ENCODE data around the gene DAP.
"Not testable (repeated sequence)": the region's sequence is repeated elsewhere in the genome, so short reads cannot be mapped to it uniquely, and the experiment has no call there.

Gene DAP

GRCh38 chr5:10634562-10634961 lies 126.5 kb downstream of the DAP start:
- DNase-seq (ENCODE audit: low read depth): no peak
- H3K4me3 ChIP-seq (ENCODE audit: low read depth, low read length): no peak overlapping the region
- no peak for TF ChIP-seq CTCF (conservative IDR thresholded peaks at IDR 0.05; ENCODE audit: low read depth, low read length)

- no peak for DNase-seq (ENCODE audit: low read depth)
- H3K4me3 ChIP-seq (ENCODE audit: low read depth, low read length): no peak overlapping the region
- TF ChIP-seq CTCF (conservative IDR thresholded peaks at IDR 0.05; ENCODE audit: low read depth, low read length): no peak
These were observed 127.0 kb downstream of the DAP start for GRCh38 chr5:10634050-10634449.

GRCh38 chr5:10633271-10634049 lies 127.6 kb downstream of the DAP start:
- TF ChIP-seq CTCF (conservative IDR thresholded peaks at IDR 0.05; ENCODE audit: low read depth, low read length): no peak
- H3K4me3 ChIP-seq (ENCODE audit: low read depth, low read length): no peak overlapping the region
- no peak for DNase-seq (ENCODE audit: low read depth)

- DNase-seq (ENCODE audit: low read depth): peak; percentile 53
- no peak overlapping the region for H3K4me3 ChIP-seq (ENCODE audit: low read depth, low read length)
- no peak for TF ChIP-seq CTCF (conservative IDR thresholded peaks at IDR 0.05; ENCODE audit: low read depth, low read length)
These were observed 128.8 kb downstream of the DAP start for GRCh38 chr5:10632110-10632761.

- no peak overlapping the region for H3K4me3 ChIP-seq (ENCODE audit: low read depth, low read length)
- DNase-seq (ENCODE audit: low read depth): no peak
- TF ChIP-seq CTCF (conservative IDR thresholded peaks at IDR 0.05; ENCODE audit: low read depth, low read length): no peak
These were observed 129.6 kb downstream of the DAP start for GRCh38 chr5:10631316-10631996.

GRCh38 chr5:10630744-10631143 lies 130.3 kb downstream of the DAP start:
- not testable (repeated sequence) for DNase-seq (ENCODE audit: low read depth); H3K4me3 ChIP-seq (ENCODE audit: low read depth, low read length)

GRCh38 chr5:10630126-10630525 lies 130.9 kb downstream of the DAP start:
- DNase-seq (ENCODE audit: low read depth): no peak
- H3K4me3 ChIP-seq (ENCODE audit: low read depth, low read length): no peak overlapping the region
- no peak for TF ChIP-seq CTCF (conservative IDR thresholded peaks at IDR 0.05; ENCODE audit: low read depth, low read length)
